HepG2 (cell line): Measurements from ENCODE around the gene SSMEM1. TPM values are rescaled to one million over a fixed set of nuclear protein-coding genes. Genes with fewer than 3 reads are reported as not detected.

ENCODE experiments used
- ATAC-seq: fragments of 200-7000 bp; cut with Tn5 transposase; 3 replicates; pipeline ENCODE4 v1.9.1; 2020; ENCODE audit warnings: mild to moderate bottlenecking, moderate library complexity
- BruUV-seq: library from RNA; stranded (reverse); fragments of 400-500 nt; replicated peaks from 2 replicates; lab custom pipeline; 2021; lab: Mats Ljungman, UMichigan
- CTCF ChIA-PET: fragments of 300-600 bp; formaldehyde crosslinking; extraction: SDS; loops from one replicate; lab custom pipeline; 2021; ENCODE audit warnings: low total read pairs, inconsistent platforms, low intra/inter-chr PET ratio; lab: Yijun Ruan, JAX
- POLR2A ChIA-PET: fragments of 350-600 bp; sonication (Branson Sonifier 250); formaldehyde crosslinking; loops from one replicate; lab custom pipeline; 2020; ENCODE audit warnings: antibody characterized with exemption, inconsistent platforms; lab: Yijun Ruan, JAX
- DNase-seq: peaks from one replicate; pipeline ENCODE4 v3.0.0-alpha.2; 2015; ENCODE audit warnings: low spot score
- FAIRE-seq: peaks from 3 replicates; lab custom pipeline; 2011; peaks lifted over from hg19 to GRCh38; lab: Jason Lieb, UNC
- H2AFZ ChIP-seq: one replicate; pipeline ENCODE4 v1.6.1; 2011; ENCODE audit warnings: low read length, inconsistent platforms
- H3K27ac ChIP-seq: fragments of 300-600 bp; 3 replicates; pipeline ENCODE4 v1.8.0; 2011; ENCODE audit warnings: mixed run types, mild to moderate bottlenecking, mixed read lengths, low read length, inconsistent platforms; ENCODE audit not compliant: insufficient read depth; ENCODE audit errors: extremely low read length
- H3K27me3 ChIP-seq, 2 experiments: fragments of 200-600 bp in 1 of 2; 2 replicates in 1 of 2; 3 replicates in 1 of 2; pipeline versions ENCODE4 v1.6.0 to v1.8.0; 2011; ENCODE audit warnings: low read length in 2 of 2, mild to moderate bottlenecking in 2 of 2, moderate library complexity in 2 of 2, inconsistent platforms in 1 of 2; ENCODE audit not compliant: insufficient read depth in 2 of 2, control insufficient read depth in 1 of 2
- H3K36me3 ChIP-seq, 2 experiments: fragments of 200-600 bp in 1 of 2; replicated peaks in 1 of 2; 2 replicates in 1 of 2; 3 replicates in 1 of 2; pipeline versions ENCODE4 v1.5.1 to v1.8.0; 2011; ENCODE audit warnings: low read length in 2 of 2, inconsistent platforms in 1 of 2; ENCODE audit not compliant: insufficient read depth in 2 of 2, control insufficient read depth in 1 of 2
- H3K4me1 ChIP-seq: 2 replicates; pipeline ENCODE4 v1.5.1; 2012; ENCODE audit warnings: low read length, inconsistent platforms; ENCODE audit not compliant: insufficient read depth
- H3K4me2 ChIP-seq: 2 replicates; pipeline ENCODE4 v1.6.0; 2011; ENCODE audit warnings: low read depth, low read length, inconsistent platforms
- H3K4me3 ChIP-seq, 3 experiments: fragments of 200-600 bp in 1 of 3; sonication (generic), shearing (Covaris generic) in 1 of 3; replicated peaks in 1 of 3; 2 replicates each; pipeline ENCODE4 v1.5.1; 2011 to 2016; ENCODE audit warnings: low read length in 3 of 3, inconsistent platforms in 2 of 3, low read depth in 2 of 3, mild to moderate bottlenecking in 2 of 3, control low read depth in 1 of 3, mixed read lengths in 1 of 3; ENCODE audit not compliant: insufficient read depth in 1 of 3
- H3K79me2 ChIP-seq: one replicate; pipeline ENCODE4 v1.6.1; 2011; ENCODE audit warnings: low read length, inconsistent platforms; ENCODE audit not compliant: insufficient read depth
- H3K9ac ChIP-seq: 2 replicates; pipeline ENCODE4 v1.6.0; 2011; ENCODE audit warnings: mild to moderate bottlenecking, low read depth, low read length, inconsistent platforms; ENCODE audit not compliant: insufficient read depth
- H3K9me3 ChIP-seq: 2 replicates; pipeline ENCODE4 v1.5.1; 2012; ENCODE audit warnings: mild to moderate bottlenecking, low read length
- H4K20me1 ChIP-seq: 2 replicates; pipeline ENCODE4 v1.6.0; 2011; ENCODE audit warnings: inconsistent platforms, mild to moderate bottlenecking, low read length, moderate library complexity; ENCODE audit not compliant: insufficient read depth
- ARID5B ChIP-seq: IDR thresholded peaks from 2 replicates; pipeline ENCODE4 v1.4.0; 2020; ENCODE audit warnings: mild to moderate bottlenecking, missing genetic modification reagents
- FOXO1 ChIP-seq: sonication (generic); formaldehyde crosslinking; IDR thresholded peaks from 2 replicates; pipeline ENCODE4 v1.4.0; 2020; ENCODE audit warnings: missing genetic modification reagents
- ZNF281 ChIP-seq: sonication (generic); formaldehyde crosslinking; IDR thresholded peaks from 2 replicates; pipeline ENCODE4 v1.4.0; 2020; ENCODE audit warnings: missing genetic modification reagents, borderline replicate concordance
- ZNF570 ChIP-seq: sonication (generic); formaldehyde crosslinking; IDR thresholded peaks from 2 replicates; pipeline ENCODE4 v1.4.0; 2020; ENCODE audit warnings: mild to moderate bottlenecking, missing genetic modification reagents, borderline replicate concordance
- ZNF609 ChIP-seq: sonication (generic); formaldehyde crosslinking; IDR thresholded peaks from 2 replicates; pipeline ENCODE4 v1.4.0; 2020; ENCODE audit warnings: mild to moderate bottlenecking, missing genetic modification reagents, borderline replicate concordance
- ZNF674 ChIP-seq: sonication (generic); formaldehyde crosslinking; IDR thresholded peaks from 2 replicates; pipeline ENCODE4 v1.5.0; 2020; ENCODE audit warnings: low read depth, mild to moderate bottlenecking, missing genetic modification reagents
- ZNF710 ChIP-seq: sonication (generic); formaldehyde crosslinking; IDR thresholded peaks from 2 replicates; pipeline ENCODE4 v1.5.0; 2020; ENCODE audit warnings: mild to moderate bottlenecking, missing genetic modification reagents, borderline replicate concordance
- ZSCAN29 ChIP-seq: sonication (generic); formaldehyde crosslinking; conservative IDR thresholded peaks from 2 replicates; pipeline ENCODE4 v1.4.0; 2020; ENCODE audit warnings: mild to moderate bottlenecking, missing genetic modification reagents
- WGBS: methylation state at CpG from one replicate; pipeline ENCODE4 v1.1.6; 2017; ENCODE audit warnings: low lambda C conversion rate; 5-methylcytosine and 5-hydroxymethylcytosine counted together
- in situ Hi-C: cut with HindIII; loops from 2 replicates; pipeline ENCODE4 v1.10.0; 2017; ENCODE audit warnings: low pct_unique_long_range_greater_than_20kb; ENCODE audit not compliant: extremely low pct_ligation_motif_present
- intact Hi-C: fragments of 100-400 bp; cut with micrococcal nuclease; formaldehyde crosslinking; loops from one replicate; pipeline ENCODE4 v1.10.0; 2022; ENCODE audit not compliant: unreplicated experiment
- polyA plus RNA-seq, 8 experiments: library from polyadenylated mRNA; depleted of rRNA in 3 of 8; stranded (reverse) in 7 of 8; unstranded in 1 of 8; fragments of >200 nt; fragmentation: Illumina TruSeq in 4 of 8; extraction: Trizol in 4 of 8; gene quantifications; 2 replicates each; pipeline versions ENCODE4 v1.2.1 to v1.2.3, GENCODE V29; 2011 to 2016; ENCODE audit warnings: low read depth in 4 of 8, missing spikeins in 1 of 8, mixed read lengths in 1 of 8; ENCODE audit not compliant: insufficient read depth in 1 of 8
- total RNA-seq, 5 experiments: library from RNA; depleted of rRNA; stranded (reverse); fragments of >200 nt; fragmentation: Illumina TruSeq; extraction: Trizol; gene quantifications; 2 replicates each; pipeline ENCODE4 v1.2.3, GENCODE V29; 2016; ENCODE audit warnings: low read depth in 1 of 5

SSMEM1 gene
- total and polyA plus RNA-seq, 2 of the 13 experiments (the other 11 are each of a cell fraction or from before 2014, with no cell fraction given): not detected

- no peak for TF ChIP-seq ZNF674
- no peak for TF ChIP-seq ZSCAN29
These were observed 20.3 kb upstream of the SSMEM1 start (continued) for GRCh38 chr7:130187360-130187759.

- in situ Hi-C loops: no loop called here
- TF ChIP-seq ARID5B (no peak), ZNF710 (CRISPR knock-in tag) (no peak), ZNF570 (no peak), FOXO1 (CRISPR knock-in tag) (no peak), ZNF281 (CRISPR knock-in tag) (no peak), ZNF609 (CRISPR knock-in tag) (no peak)
These were observed 18.3 kb upstream of the SSMEM1 start for GRCh38 chr7:130189343-130189742.

More at GRCh38 chr7:130189343-130189742, 18.3 kb upstream of the SSMEM1 start:
- no peak overlapping the region for H3K9ac ChIP-seq
- H3K27ac ChIP-seq: no peak overlapping the region
- intact Hi-C loops: no loop called here
- ChIA-PET CTCF (no interaction called here), POLR2A (no interaction called here)
- H3K9me3 ChIP-seq: no peaks in the 10 kb centered on the region
- DNase-seq (no peak), ATAC-seq (no peak), FAIRE-seq (no peak)
- WGBS: 98% methylated on average over 5 of the region's 5 CpGs
- no peaks in the 10 kb centered on the region for H4K20me1 ChIP-seq
- peaks cover 1 to 38% of the 10 kb centered on the region in 2 experiments; a peak in 4 of 5 replicates for H3K36me3 ChIP-seq
- H2AFZ ChIP-seq: no peak overlapping the region
- no peaks in the 10 kb centered on the region for H3K27me3 ChIP-seq
- no peak overlapping the region for H3K4me3 ChIP-seq
- no TSS peak for BruUV-seq
- H3K4me1 ChIP-seq: no peaks in the 10 kb centered on the region
- no peak overlapping the region for H3K4me2 ChIP-seq
- no peaks in the 10 kb centered on the region for H3K79me2 ChIP-seq
